Natural killer cell treated with Interleukin-12 subunit alpha and Interleukin-12 subunit beta and Interleukin-15 and Interleukin-18, amount 100 ng/mL, for 72 hours (primary cell): Measurements from ENCODE around the gene UNC13C. TPM values are rescaled to one million over a fixed set of nuclear protein-coding genes. Genes with fewer than 3 reads are reported as not detected.

Experiments used
- ATAC-seq, 2 donors: fragments of 150-1000 bp; cut with Tn5 transposase in 1 of 2; sonication (Bioruptor Pico), chemical (Tn5 transposase) in 1 of 2; 2 replicates each; pipeline ENCODE4 v1.10.0; 2021
- DNase-seq: peaks from one replicate; pipeline ENCODE4 v3.0.0; 2022; ENCODE audit warnings: low spot score
- H3K27ac Mint-ChIP-seq, 2 donors: 1 replicate in 1 of 2; 2 replicates in 1 of 2; pipeline ENCODE4 v1.8.0; 2022; ENCODE audit warnings: mixed read lengths in 2 of 2, mild to moderate bottlenecking in 1 of 2, moderate library complexity in 1 of 2
- H3K27me3 Mint-ChIP-seq, 2 donors: 1 replicate in 1 of 2; 2 replicates in 1 of 2; pipeline ENCODE4 v1.8.0; 2022; ENCODE audit warnings: mixed read lengths in 2 of 2
- H3K36me3 Mint-ChIP-seq: one replicate; pipeline ENCODE4 v1.8.0; 2022; ENCODE audit warnings: mixed read lengths
- H3K4me1 Mint-ChIP-seq, 2 donors: 1 replicate in 1 of 2; 2 replicates in 1 of 2; pipeline ENCODE4 v1.8.0; 2022; ENCODE audit warnings: low read depth in 2 of 2, mixed read lengths in 2 of 2, mild to moderate bottlenecking in 1 of 2
- H3K4me3 Mint-ChIP-seq: one replicate; pipeline ENCODE4 v1.8.0; 2022; ENCODE audit warnings: mixed read lengths
- H3K9me3 Mint-ChIP-seq: 2 replicates; pipeline ENCODE4 v1.8.0; 2022; ENCODE audit warnings: mixed read lengths
- total RNA-seq, 2 donors: library from RNA; stranded (reverse); gene quantifications; one replicate each; pipeline ENCODE4 v1.2.3, GENCODE V29; 2022

Gene UNC13C
- total RNA-seq, 2 donors from 2014 or later = not detected

DNA sequence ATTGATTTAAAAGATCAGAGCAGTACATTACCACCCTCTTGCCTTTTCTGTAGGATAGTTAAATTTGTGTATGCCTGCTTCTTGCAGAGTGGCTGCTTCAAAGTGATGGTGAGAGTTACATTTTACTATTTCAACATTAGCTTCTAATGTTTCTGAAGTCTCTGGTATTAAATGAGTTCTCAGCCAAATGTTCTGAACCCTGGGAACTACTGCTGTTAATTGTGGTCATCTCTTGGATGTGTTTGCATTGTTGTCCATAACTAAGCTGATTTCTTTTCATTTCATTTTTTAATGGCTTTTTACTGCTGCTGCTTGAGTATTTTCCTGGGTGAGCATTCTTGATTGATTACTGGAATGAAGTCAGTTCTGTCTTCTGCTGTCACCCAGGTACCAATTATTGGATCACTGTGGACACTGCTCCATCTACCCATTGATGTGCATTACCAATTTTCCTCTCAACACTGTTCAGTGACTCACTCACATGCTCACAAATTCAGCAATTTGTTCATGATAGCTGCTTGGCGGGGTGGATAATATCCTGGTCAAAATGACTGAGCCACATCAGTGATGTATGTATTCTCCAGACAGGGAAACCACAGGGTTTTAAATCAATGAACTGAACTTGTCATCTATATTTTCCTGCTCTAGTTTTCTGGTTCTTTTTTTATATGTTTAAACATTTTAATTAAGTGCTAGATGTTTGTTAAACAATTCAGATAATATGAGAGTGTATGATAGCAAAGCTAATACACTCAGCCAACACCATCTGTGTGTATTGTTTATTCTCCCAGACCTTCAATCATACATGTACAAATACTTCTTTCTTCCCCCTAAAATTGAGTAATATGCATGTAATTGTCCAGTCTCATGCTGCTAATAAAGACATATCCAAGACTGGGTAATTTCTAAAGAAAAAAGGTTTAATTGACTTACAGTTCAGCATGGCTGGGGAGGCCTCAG, 630.9 kb downstream of the UNC13C start:
- Mint-ChIP-seq H3K4me3 (no peak overlapping the region), H3K27ac (no peak overlapping the region), H3K4me1 (no peaks in the 10 kb centered on the region), H3K36me3 (no peaks in the 10 kb centered on the region), H3K27me3 (no peaks in the 10 kb centered on the region), H3K9me3 (no peaks in the 10 kb centered on the region)
- DNase-seq = no peak
- ATAC-seq = no peak

DNA sequence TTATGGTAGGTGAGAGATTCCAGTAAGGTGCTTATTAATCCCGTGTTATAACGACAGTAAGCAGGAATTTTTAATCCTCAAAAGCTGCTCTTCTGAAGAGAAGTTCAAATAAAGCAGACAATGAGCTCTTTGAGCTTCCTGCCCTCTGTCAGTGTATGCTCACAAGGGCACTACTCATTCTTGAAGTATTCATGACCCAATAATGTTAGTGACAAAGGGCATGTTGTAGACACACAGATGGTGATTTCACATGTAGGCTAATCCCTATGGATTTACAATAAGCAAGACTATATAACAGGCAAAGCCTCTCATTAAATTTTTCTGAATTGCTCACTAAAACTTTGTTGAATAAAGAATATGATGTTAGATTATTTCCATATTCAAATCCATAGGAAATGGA, 639.9 kb downstream of the UNC13C start:
- Mint-ChIP-seq H3K27ac (no peak overlapping the region), H3K36me3 (no peaks in the 10 kb centered on the region), H3K4me3 (no peak overlapping the region), H3K27me3 (no peaks in the 10 kb centered on the region), H3K4me1 (no peaks in the 10 kb centered on the region), H3K9me3 (peaks cover 6% of the 10 kb centered on the region)
- ATAC-seq (no peak), DNase-seq (no peak)

DNA sequence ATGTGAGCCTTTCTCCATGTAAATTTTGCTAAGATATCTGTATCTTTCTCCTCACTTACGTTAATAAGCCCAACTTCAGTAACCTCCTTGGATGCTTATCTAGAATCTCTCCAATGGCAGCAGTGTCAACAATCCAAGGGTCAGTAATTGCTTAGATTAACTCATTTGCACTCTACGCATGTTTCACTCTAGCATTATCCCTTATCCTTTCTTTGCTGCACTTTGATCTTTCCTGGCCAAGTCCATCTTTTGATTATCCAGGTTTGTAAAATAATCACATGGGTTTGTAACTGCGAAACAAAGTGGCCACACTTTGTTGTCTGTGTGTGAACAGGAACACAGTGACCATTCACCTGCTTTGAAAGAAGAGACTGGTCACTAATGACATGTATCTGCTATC, 640.9 kb downstream of the UNC13C start:
- Mint-ChIP-seq H3K27me3 (no peaks in the 10 kb centered on the region), H3K9me3 (peaks cover 9% of the 10 kb centered on the region), H3K27ac (no peak overlapping the region), H3K36me3 (no peaks in the 10 kb centered on the region), H3K4me1 (no peaks in the 10 kb centered on the region), H3K4me3 (no peak overlapping the region)
- ATAC-seq = no peak
- DNase-seq = no peak

GRCh38 chr15:54620916-54621315, 642.7 kb downstream of the UNC13C start:
- Mint-ChIP-seq H3K27ac (no peak overlapping the region), H3K36me3 (no peaks in the 10 kb centered on the region)

DNA sequence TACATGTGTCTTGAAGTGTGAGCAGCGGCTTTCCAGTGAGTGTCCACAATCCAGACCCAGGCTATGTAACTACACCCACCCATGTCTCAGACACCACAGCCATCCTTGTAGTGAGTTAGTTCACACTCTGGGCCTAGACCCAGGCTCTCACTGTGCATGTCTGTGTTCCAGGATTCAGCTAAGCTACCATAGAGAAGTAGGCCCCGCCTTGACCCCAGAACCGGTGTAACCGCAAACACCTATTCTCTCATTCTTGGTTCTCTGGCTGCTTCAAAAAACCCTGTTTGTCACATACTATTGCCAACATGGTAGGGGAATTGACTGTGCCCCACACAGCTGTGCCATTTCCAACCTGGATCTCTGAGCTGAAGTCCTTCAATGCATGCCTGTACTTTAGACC, 657.9 kb downstream of the UNC13C start:
- Mint-ChIP-seq H3K4me3 (no peak overlapping the region), H3K4me1 (no peaks in the 10 kb centered on the region), H3K36me3 (peaks cover 6% of the 10 kb centered on the region), H3K27ac (no peak overlapping the region), H3K9me3 (peaks cover 13% of the 10 kb centered on the region), H3K27me3 (no peaks in the 10 kb centered on the region)
- no peak for DNase-seq
- ATAC-seq = no peak

More at GRCh38 chr15:54620916-54621315, 642.7 kb downstream of the UNC13C start:
- DNase-seq (no peak), ATAC-seq (no peak)
- Mint-ChIP-seq H3K4me1 (no peaks in the 10 kb centered on the region), H3K9me3 (peaks cover 3% of the 10 kb centered on the region), H3K27me3 (no peaks in the 10 kb centered on the region), H3K4me3 (no peak overlapping the region)

DNA sequence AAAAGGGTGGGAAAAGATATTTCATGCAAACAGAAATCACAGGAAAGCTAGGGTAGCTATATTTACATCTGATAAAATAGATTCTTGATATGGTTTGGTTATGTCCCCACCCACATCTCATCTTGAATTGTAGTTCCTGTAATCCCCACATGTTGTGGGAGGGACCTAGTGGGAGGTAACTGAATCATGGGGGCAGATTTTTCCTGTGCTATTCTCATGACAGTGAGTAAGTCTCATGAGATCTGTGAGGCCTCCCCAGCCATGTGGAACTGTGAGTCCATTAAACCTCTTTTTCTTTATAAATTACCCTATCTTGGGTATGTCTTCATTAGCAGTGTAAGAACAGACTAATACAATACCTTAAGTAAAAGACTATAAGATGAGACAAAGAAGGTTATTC, 660.4 kb downstream of the UNC13C start:
- DNase-seq (no peak), ATAC-seq (no peak)
- Mint-ChIP-seq H3K27me3 (no peaks in the 10 kb centered on the region), H3K4me3 (no peak overlapping the region), H3K36me3 (peaks cover 6% of the 10 kb centered on the region), H3K4me1 (no peaks in the 10 kb centered on the region), H3K27ac (no peak overlapping the region), H3K9me3 (peaks cover 13% of the 10 kb centered on the region)

DNA sequence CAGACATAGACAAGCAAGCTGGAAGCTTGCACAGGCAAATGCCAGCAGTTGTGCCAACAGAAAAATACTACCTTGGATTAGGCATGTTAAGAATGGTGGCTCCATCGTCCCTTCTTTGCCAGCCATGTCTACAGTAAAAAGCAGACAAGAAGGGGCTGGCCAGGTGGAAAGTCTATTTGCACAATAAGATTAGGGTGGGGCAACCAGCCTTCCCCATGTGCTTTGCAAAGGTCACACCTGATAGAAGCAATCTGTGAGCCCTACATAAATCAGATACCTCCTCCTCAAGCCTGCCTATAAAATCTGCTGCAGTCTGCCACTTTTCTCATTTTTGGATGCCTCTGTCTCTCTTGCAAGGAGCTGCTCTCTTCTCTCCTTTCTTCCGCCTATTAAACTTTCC, 662.6 kb downstream of the UNC13C start:
- peaks cover 17% of the 10 kb centered on the region for H3K9me3 Mint-ChIP-seq
- H3K27me3 Mint-ChIP-seq = no peaks in the 10 kb centered on the region
- ATAC-seq (no peak), DNase-seq (no peak)
- no peaks in the 10 kb centered on the region for H3K4me1 Mint-ChIP-seq
- no peak overlapping the region for H3K27ac Mint-ChIP-seq
- H3K36me3 Mint-ChIP-seq = peaks cover 6% of the 10 kb centered on the region
- H3K4me3 Mint-ChIP-seq = no peak overlapping the region

DNA sequence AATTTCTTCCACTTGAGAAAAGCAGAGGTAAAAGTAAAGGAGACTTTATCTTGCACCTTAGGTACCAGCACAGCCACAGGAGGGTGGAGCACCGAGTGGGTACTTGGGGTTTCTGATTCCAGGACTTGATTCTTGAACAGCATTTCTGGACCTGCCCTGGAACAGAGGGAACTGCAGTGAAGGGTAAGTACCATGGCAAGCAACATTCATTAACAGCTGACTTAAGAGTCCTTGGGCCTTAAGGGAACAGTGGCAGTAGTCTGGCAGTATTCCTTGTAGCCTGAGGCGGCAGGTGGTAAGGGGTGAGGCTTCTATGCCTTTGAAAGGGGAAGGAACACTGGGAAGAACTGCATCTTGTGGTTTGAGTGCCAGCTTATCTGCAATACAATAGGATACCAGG, 666.6 kb downstream of the UNC13C start:
- H3K4me1 Mint-ChIP-seq = no peaks in the 10 kb centered on the region
- peaks cover 8% of the 10 kb centered on the region for H3K36me3 Mint-ChIP-seq
- H3K4me3 Mint-ChIP-seq = no peak overlapping the region
- H3K27ac Mint-ChIP-seq = no peak overlapping the region
- peaks cover 21% of the 10 kb centered on the region for H3K9me3 Mint-ChIP-seq
- H3K27me3 Mint-ChIP-seq = no peaks in the 10 kb centered on the region
- no peak for ATAC-seq
- DNase-seq = no peak

DNA sequence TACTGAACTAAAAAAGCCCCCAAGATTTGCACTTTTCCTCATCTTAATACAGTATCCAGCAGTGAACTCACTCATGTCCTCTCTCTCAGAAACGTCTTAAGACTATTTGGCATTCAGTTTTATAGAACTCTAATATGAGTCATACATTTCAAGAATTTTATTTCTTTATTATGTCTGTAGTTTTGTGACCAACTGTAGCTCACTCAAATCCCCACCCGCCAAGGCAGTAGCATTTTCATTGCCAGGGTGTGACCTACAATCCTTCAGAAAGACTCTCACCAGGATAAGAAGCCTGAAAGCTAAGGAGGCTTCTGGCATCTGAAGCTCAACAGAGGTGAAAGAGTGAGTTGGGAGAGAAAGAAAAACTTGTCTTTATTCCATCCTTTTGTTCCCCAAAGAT, 681.4 kb downstream of the UNC13C start:
- no peak overlapping the region for H3K27ac Mint-ChIP-seq

GRCh38 chr15:54660356-54660755, 682.1 kb downstream of the UNC13C start:
- H3K27ac Mint-ChIP-seq = no peak overlapping the region
- no peak for ATAC-seq

More for the DNA sequence above, 681.4 kb downstream of the UNC13C start:
- H3K9me3 Mint-ChIP-seq = peaks cover 16% of the 10 kb centered on the region
- ATAC-seq (no peak), DNase-seq (no peak)
- no peaks in the 10 kb centered on the region for H3K4me1 Mint-ChIP-seq
- H3K4me3 Mint-ChIP-seq = no peak overlapping the region
- no peaks in the 10 kb centered on the region for H3K36me3 Mint-ChIP-seq
- no peaks in the 10 kb centered on the region for H3K27me3 Mint-ChIP-seq

DNA sequence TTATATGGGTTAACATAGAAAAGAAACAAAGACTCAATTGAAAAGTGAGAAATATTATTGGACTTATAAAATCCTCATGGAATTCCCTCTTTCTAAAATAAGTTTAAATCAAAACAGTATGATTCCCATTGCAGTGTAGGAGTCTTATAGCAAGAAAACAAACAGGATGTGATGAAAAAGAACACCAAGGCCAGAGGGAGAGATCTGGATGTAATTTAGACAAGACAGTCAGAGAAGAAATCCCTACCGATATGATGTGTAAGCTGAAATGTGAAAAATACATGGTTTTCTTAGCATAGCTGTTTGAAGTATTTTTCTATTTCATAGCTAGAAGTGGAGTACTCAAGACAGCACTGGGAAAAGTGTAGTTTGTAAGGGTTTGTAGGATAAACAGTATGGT, 697.0 kb downstream of the UNC13C start:
- Mint-ChIP-seq H3K36me3 (peaks cover 17% of the 10 kb centered on the region), H3K4me1 (no peaks in the 10 kb centered on the region), H3K9me3 (peaks cover 10% of the 10 kb centered on the region), H3K27ac (no peak overlapping the region), H3K27me3 (no peaks in the 10 kb centered on the region), H3K4me3 (no peak overlapping the region)
- DNase-seq (no peak), ATAC-seq (no peak)

More at GRCh38 chr15:54660356-54660755, 682.1 kb downstream of the UNC13C start:
- Mint-ChIP-seq H3K9me3 (peaks cover 16% of the 10 kb centered on the region), H3K4me3 (no peak overlapping the region), H3K4me1 (no peaks in the 10 kb centered on the region), H3K27me3 (no peaks in the 10 kb centered on the region), H3K36me3 (no peaks in the 10 kb centered on the region)
- no peak for DNase-seq

DNA sequence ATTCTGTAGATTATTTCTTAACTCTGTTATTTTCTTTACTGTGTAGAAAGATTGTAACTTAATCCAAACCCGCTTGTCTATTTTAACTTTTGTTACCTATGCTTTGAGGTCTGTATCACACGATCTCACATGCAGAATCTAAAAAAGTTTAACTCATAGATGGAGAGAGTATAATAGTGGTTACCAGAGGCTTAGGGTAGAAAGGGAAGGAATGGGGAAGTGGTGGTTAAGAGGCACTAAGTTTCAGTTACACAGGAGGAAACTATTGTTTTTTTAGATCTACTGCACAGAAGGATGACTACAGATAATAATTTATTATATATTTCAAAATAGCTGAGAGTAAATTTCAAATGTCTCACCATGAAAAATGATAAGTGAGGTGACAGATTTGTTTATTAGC, 703.3 kb downstream of the UNC13C start:
- Mint-ChIP-seq H3K27ac (no peak overlapping the region), H3K36me3 (no peaks in the 10 kb centered on the region), H3K4me3 (no peak overlapping the region), H3K4me1 (no peaks in the 10 kb centered on the region), H3K9me3 (peaks cover 7% of the 10 kb centered on the region), H3K27me3 (no peaks in the 10 kb centered on the region)
- DNase-seq = no peak
- ATAC-seq = no peak
